A673 (cell line): ENCODE measurements around the gene RGPD6.
"Not testable (repeated sequence)": the region's sequence is repeated elsewhere in the genome, so short reads cannot be mapped to it uniquely, and the experiment has no call there.

ENCODE experiments used
- EZH2 ChIP-seq: fragments of 200-600 bp; sonication (generic); IDR thresholded peaks from 2 replicates; pipeline ENCODE4 v1.6.1; 2017; ENCODE audit warnings: borderline replicate concordance, low read depth, mild to moderate bottlenecking, mixed read lengths, antibody characterized with exemption, low read length; ENCODE audit not compliant: poor library complexity, severe bottlenecking
- TF ChIP-seq, protein P1 (sequence below): fragments of 300-800, 200-600 bp; sonication (generic); conservative IDR thresholded peaks from 2 replicates; pipeline ENCODE4 v1.5.1; 2017; ENCODE audit warnings: low read depth, mild to moderate bottlenecking, antibody characterized with exemption, low read length, moderate library complexity, mixed read lengths

DNA sequence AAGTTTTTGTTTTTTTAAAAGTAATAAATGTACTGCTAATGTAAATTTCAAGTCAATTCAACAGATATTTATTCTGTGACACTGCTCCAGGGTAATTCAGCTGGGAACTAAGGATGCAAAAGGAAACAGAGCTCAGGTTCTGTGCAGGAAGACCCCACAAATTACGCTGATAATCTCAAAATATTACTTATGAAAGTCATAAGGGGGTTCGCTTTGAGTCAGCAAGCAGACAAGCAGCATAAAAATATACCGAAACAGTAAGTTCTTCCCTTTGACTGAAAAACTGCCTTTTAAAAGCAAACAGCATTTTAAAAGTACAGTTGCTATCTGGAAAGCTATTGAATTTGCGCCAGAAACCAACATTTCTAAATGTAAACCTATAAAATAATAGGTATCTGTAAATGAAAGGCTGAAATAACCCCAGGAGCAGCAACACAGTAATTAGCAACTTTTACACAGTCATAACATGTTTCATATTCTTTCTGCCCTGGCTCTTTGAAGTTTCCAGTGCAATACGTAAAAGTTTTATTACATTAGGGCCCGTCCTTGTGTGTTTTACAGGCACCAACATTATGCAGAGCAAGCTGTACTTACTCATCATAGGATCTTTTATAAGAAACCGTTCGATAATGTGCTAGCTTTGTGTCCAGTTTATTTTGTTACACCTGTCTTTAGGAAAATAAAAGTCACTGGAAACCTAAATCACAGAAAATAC lies 31.9 kb upstream of the RGPD6 start:
- TF ChIP-seq, protein P1, sequence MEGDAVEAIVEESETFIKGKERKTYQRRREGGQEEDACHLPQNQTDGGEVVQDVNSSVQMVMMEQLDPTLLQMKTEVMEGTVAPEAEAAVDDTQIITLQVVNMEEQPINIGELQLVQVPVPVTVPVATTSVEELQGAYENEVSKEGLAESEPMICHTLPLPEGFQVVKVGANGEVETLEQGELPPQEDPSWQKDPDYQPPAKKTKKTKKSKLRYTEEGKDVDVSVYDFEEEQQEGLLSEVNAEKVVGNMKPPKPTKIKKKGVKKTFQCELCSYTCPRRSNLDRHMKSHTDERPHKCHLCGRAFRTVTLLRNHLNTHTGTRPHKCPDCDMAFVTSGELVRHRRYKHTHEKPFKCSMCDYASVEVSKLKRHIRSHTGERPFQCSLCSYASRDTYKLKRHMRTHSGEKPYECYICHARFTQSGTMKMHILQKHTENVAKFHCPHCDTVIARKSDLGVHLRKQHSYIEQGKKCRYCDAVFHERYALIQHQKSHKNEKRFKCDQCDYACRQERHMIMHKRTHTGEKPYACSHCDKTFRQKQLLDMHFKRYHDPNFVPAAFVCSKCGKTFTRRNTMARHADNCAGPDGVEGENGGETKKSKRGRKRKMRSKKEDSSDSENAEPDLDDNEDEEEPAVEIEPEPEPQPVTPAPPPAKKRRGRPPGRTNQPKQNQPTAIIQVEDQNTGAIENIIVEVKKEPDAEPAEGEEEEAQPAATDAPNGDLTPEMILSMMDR, result not testable (repeated sequence)
- TF ChIP-seq EZH2, result not testable (repeated sequence)
